Cardiac septum (tissue), 1 donor: ENCODE data around the gene SIGLEC1. TPM values are rescaled to one million over a fixed set of nuclear protein-coding genes. Genes with fewer than 3 reads are reported as not detected.
A peak's percentile ranks its signal among the peaks of the same experiment; 100 is the strongest.

Experiments
- DNase-seq: peaks from one replicate; pipeline ENCODE4 v3.0.0-alpha.2; 2020; ENCODE audit warnings: low spot score
- intact Hi-C: fragments of 100-400 bp; cut with DNase I; formaldehyde crosslinking; loops from one replicate; pipeline ENCODE4 v1.14.0; 2022
- total RNA-seq: library from RNA; stranded (reverse); fragmentation: NEBNext Ultra II Directional; extraction: Animal tissue kit (Norgen Biotek cat#: 25700); gene quantifications from one replicate; pipeline ENCODE4 v1.2.1, GENCODE V29; 2021
- donor health status: DM: no; HTN: no; CAD: no.

SIGLEC1 gene
- total RNA-seq, 1 donor from 2014 or later = 2.4 TPM

GRCh38 chr20:3670945-3671344, 41.5 kb downstream of the SIGLEC1 start:
- intact Hi-C loops = loop anchor here (10.0 kb wide), 1 partner anchor 174 kb away; the partner anchor contains the start of gene MAVS
- no peak for DNase-seq

- no peak for DNase-seq
- intact Hi-C loops = loop anchor here (10.0 kb wide), 1 partner anchor 174 kb away; the partner anchor contains the start of gene MAVS
These were observed 41.9 kb downstream of the SIGLEC1 start for GRCh38 chr20:3670511-3670910.

- DNase-seq = no peak
- intact Hi-C loops = loop anchor here (10.0 kb wide), 1 partner anchor 175 kb away; the partner anchor contains the start of gene MAVS
These were observed 42.6 kb downstream of the SIGLEC1 start for GRCh38 chr20:3669710-3670367.

- intact Hi-C loops = no loop called here
- no peak for DNase-seq
These were observed 44.9 kb downstream of the SIGLEC1 start for GRCh38 chr20:3667434-3668037.

- no peak for DNase-seq
These were observed 48.5 kb downstream of the SIGLEC1 start for GRCh38 chr20:3663858-3664257.

GRCh38 chr20:3663031-3663701, 49.2 kb downstream of the SIGLEC1 start, which contains the start of gene GFRA4:
Gene GFRA4 (minus strand): TSS chr20:3663399. CDS start chr20:3663399, 0 bp downstream.
- intact Hi-C loops = no loop called here
- DNase-seq = peak; percentile 61

More at GRCh38 chr20:3663858-3664257, 48.5 kb downstream of the SIGLEC1 start:
- intact Hi-C loops = no loop called here

Other genes with a start within 250 kb of the SIGLEC1 start
- gene ATRN, start 241.6 kb downstream of the SIGLEC1 start, total RNA-seq = 36.9 TPM
- not detected for gene GFRA4, start 49.2 kb downstream of the SIGLEC1 start, total RNA-seq
- 3.0 TPM for gene ADAM33, start 30.6 kb downstream of the SIGLEC1 start, total RNA-seq
- gene HSPA12B, start 20.1 kb upstream of the SIGLEC1 start, total RNA-seq = 9.2 TPM
- gene ADISSP, start 55.2 kb upstream of the SIGLEC1 start, total RNA-seq = 9.9 TPM
- gene SPEF1, start 68.8 kb upstream of the SIGLEC1 start, total RNA-seq = not detected
- 79.8 TPM for gene CENPB, start 74.1 kb upstream of the SIGLEC1 start, total RNA-seq
- gene CDC25B, start 83.7 kb upstream of the SIGLEC1 start, total RNA-seq = 9.4 TPM
- gene AP5S1, start 107.9 kb upstream of the SIGLEC1 start, total RNA-seq = 12.5 TPM
- gene MAVS, start 134.2 kb upstream of the SIGLEC1 start, total RNA-seq = 39.5 TPM
- gene PANK2, start 176.8 kb upstream of the SIGLEC1 start, total RNA-seq = 21.5 TPM